GM18858 (cell line): ENCODE measurements around the gene VOPP1.

Experiments
- ATAC-seq: cut with Tn5 transposase; IDR thresholded peaks from one replicate; pipeline ENCODE4 v1.9.1; 2021; ENCODE audit not compliant: unreplicated experiment

The VOPP1 gene

DNA sequence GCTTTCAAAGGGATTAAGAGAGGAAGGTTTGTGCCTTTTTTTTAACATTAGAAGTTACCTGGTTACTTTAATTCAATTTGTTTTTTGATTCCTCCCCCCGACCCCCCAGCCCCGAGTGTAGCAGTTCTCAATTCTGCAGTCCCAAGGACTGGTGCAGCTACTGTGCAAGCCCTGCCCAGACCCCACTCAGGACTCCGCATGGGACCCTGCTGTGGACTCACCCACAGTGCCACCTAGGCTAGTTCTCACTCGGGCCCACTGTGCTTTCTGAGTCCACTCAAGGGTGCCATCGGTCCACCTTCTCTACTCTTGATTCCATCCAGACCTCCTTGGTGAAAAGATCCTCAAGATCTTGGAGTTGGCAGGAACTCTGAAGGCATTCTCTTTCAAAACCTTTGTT lies 77.4 kb downstream of the VOPP1 start:
- ATAC-seq: no peak

- ATAC-seq: no peak
Measured at GRCh38 chr7:55493408-55493807, 78.9 kb downstream of the VOPP1 start.

DNA sequence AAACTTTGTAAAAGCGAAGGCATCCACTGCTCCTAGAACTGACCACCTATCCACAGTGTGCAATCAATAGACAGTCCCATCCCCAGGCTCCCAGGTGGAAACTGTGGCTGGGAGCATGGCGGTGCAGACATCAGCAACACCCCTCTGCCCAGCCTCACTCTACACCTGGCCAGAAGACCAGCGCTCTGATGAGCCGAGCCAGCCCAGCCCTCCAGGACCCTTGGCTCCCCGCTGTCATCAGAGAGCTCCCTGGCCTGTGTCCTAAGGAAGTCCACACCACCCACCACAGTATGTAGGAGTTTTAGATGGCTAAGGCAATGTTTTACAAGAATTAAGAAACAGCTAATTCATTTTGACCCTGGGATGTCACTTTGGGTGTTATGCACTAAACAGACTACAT lies 81.0 kb downstream of the VOPP1 start:
- no peak for ATAC-seq

DNA sequence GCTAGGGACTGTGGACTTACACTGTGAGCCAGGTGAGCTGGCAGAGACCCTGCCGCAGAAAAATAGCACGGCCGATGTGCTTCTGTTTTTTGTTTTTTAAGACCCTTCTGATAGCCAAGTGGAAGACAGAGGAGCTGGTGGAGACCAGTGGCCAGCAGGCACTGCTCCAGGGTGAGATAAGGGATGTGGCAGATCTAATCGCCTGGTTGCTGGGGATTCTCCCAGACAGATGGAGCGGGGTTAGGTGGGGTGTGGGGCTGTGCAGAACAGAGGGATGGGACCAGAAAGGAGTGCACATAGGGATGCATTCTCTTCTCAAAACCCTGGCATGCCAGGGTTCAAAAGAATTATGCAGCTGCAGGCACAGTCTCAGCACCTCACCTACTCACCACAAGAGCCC lies 82.2 kb downstream of the VOPP1 start:
- ATAC-seq: no peak

DNA sequence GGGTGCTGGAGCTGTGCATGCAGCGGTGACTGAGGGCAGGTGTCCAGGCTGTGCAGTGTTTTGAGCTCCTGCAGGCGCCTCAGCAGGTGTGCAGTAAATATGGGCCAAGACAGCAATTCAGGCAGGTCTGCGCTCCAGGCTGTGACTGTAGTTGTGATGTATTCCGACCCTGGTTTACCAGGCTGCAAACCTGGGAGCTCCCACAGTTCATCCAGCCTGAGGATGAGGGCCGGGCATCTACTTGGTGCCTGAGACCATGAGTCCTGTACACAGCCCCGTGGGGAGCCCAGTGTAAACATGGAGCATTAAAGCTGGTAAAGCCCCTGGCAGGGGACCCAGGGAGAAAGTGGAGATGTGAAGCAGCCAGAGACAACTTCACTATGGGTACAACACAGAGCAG lies 82.8 kb downstream of the VOPP1 start:
- no peak for ATAC-seq

DNA sequence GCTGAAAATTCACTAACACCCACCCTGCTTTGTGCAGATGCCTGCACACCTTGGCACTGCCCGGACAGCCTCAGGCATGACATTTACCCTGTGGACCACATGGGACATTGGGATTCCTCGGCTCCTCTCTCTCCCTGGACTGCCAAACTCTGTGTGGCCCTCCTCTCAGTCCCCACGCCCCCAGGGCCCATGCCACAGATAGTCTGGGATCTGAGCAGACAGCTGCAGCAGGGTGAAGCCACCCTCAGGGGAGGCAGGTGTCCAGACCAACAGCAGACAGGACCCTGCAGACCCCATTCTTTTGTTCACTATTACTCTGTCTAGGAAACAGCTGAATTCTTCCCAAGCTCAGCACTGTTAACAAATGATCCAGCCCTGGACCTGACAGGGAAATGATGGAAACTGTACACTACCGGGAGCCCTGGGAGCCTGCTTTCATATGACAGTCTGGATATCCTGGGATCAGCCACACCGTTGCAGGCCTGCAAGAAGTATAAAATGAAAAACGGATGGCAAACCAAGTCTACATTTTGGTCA lies 83.4 kb downstream of the VOPP1 start:
- no peak for ATAC-seq

DNA sequence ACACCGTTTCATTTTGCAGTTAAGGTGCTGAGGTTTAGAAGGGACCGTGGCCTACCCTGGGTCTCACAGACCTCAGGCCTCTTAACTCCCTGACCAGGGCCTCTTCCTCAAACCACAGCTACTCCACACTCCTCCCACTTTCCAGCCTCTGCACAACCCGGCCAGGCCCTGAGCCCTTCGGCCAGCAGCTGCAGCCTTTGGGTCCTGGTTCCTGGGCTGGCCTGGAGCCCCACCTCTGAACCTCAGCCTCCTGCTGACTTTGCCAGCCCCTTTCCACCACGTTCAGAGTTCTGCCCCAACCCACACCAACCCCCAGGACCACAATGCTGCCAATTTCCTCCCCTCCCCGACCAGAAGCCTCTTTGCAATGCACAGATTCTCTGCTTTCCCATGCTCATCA lies 84.1 kb downstream of the VOPP1 start:
- no peak for ATAC-seq

- ATAC-seq: no peak
Measured at GRCh38 chr7:55486991-55487390, 85.3 kb downstream of the VOPP1 start.

DNA sequence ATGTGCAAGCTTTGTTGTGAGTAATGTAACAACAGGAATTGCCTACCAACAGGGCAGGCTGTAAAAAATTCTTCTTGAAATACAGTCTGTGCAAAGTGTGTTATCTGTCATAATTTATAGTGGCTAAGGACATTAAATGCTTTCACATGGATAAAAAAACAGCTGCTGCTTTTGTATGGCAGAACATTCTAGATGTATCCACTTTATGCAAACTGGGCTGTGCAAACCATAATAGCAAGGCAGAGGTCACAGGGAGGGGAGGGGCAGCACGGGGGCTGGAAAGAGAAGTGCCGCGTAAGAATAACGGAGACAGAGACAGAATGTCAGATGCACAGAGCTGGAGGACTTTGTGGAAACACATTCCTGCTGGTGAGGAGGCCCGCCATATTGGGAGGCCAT lies 86.1 kb downstream of the VOPP1 start:
- ATAC-seq: no peak

DNA sequence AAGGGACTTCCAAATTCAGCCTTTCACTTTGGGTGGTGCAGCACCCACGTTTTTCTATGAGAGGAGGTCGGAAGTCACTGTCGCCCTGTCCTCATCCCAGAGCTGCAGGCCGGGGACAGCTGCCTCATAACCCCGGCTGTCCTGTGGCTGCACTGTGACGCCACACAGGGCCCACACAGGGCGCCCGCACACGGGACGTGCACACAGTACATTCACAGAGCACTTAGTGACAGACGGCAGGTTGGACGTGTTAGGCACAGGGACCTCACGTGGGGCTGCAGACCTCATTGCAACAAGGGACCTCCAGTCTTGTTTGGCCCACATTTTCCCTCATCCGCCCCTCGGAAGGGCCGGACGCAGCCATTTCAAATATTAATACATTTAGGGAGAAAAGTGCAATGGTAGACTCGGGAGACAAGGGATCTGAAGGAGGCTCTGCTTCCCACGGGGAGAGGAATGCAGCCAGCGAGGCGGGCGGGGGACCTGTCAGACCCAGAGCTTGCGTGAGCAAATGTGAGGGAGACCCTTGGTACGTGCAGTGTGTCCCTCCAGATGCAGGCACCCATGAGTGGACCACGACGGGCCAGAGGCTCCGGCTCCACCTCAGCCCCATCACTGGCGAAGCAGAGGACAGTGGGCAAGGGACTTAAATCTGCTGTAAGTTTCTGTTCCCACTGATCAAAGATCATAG lies 86.7 kb downstream of the VOPP1 start:
- no peak for ATAC-seq

DNA sequence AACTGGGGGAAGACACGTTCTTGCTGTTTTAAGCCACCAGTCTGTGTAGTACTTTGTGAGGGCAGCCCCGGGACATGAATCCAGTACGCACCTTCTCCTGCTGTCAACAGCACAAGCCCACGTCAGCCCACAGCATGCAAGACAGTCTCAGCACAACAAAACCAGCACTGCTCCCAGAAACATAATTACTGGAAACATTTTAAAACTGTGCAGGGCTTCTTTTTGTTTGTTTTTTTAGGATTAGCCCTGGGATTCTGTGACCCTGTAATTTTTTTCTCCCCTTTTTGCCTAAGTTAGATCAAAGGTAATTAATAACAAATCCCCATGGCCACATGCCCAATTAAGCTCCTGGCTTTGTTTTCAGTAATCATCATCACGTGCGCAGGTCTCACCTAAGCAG lies 87.5 kb downstream of the VOPP1 start:
- no peak for ATAC-seq

- no peak for ATAC-seq
Measured at GRCh38 chr7:55484241-55484640, 88.1 kb downstream of the VOPP1 start.

GRCh38 chr7:55483046-55483445 lies 89.3 kb downstream of the VOPP1 start:
- no peak for ATAC-seq

GRCh38 chr7:55481155-55481554 lies 91.1 kb downstream of the VOPP1 start:
- no peak for ATAC-seq

GRCh38 chr7:55478700-55479099 lies 93.6 kb downstream of the VOPP1 start:
- no peak for ATAC-seq

DNA sequence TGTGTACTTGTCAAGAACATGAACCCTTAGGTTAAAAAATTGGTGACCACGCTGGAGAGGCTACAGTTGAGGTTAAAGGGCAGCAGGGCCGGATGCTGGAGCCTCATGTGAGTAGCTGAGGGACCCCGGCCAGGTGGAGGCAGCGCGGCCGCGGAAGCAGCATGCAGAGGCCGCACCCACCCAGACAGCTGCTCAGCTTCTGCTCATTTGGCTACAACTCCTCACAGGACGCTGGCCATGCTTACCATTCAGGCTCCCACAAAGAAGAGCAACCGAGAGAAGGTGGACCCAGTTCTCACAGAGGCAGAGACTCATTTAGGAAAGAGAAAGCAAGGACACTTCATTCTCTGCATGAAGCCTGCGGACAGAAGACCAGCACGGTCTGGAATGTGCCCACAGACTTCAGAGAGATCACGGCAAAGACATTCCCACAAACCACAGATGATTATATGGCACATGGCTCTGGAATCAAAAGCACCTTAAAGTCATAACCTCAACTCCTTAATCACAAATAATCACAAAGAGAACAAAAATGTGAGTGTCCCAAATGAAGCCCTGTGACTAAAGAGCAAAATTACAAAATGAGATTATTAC lies 94.4 kb downstream of the VOPP1 start:
- no peak for ATAC-seq

DNA sequence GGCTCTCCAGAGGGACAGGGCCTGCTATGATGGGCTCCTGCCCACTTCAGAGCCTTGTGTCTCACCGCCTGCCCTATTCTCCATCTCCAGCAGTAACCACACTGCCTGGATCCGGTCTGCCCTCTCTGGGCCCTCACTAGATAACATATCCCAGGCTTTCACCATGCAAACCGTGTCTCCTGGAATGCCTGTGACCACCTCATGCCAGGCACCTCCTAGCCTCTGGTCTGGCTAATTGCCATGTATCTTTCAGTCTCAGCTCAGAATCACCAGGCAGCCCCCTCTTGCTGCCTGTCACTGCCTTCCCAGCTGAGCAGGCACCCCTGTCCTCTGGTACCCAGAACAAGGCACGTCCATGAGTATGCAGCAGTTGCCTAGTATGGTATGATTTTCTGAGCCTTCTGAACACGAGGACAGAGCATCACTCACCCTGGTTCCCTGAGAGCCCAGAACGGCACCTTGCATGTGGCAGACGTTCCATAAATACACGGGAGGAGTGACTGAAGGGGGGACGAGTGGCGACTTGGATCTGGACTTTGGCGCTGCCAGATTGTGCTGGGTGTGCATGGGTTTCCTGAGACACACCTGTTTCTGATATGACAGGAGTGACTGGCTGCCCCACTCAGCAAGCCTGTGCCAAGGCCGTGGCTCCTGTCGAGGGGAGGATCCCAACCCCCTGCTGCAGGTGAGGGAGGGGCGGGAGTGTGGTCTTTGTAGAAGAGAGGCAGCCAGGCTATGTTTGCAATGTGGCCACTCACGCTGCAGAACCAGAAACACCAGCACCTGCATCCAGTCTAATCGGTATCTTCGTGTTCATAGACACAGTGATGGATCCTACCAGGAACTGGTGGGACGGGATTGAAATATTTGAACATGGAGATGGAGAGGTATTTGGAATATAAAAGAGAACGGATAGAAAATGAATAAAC lies 95.2 kb downstream of the VOPP1 start:
- ATAC-seq: no peak

DNA sequence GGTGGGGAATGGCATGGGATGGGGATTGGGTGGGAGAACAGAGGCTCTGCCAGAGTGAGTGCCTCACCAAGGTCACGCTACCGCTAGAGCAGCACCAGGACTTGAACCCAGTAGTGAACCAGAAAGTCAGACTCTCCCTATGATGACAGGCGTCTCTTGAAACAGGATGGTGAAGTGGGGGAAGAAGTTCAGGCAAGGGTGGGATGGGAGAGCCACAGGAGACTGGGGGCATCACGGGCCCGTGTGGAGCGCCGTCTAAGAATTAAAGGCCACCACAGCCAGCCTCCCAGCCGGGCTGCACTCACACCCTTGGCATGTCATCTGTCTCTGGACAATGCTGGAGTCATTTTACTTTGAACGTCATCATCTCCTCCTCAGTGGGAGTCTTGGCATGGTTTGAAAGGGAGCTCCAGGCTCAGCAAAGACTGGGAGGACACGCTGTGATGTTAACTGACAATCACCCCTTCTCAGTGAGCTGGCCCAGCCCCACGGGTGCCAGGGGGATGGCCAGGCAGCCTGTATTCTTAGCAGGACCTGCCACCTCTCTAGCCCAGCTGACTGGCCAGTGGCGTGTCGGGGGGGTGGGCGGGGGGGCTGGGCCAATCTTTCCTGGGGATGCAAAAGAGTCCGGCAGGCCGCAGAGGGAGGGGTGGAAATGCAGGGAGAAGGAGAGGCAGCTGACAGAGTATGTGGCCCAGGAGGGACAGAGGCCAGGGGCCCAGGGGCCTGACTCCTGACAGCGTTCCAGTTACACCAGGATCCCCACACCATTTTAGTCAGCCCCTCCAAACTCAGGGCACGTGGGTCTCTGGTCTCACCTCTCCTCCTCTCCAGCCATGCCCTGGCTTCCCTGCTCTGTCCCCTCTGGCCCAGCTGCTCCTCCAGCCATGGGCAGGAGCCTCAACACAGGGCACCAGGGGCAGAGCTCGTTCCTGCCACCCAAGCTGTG lies 96.2 kb downstream of the VOPP1 start:
- ATAC-seq: no peak

DNA sequence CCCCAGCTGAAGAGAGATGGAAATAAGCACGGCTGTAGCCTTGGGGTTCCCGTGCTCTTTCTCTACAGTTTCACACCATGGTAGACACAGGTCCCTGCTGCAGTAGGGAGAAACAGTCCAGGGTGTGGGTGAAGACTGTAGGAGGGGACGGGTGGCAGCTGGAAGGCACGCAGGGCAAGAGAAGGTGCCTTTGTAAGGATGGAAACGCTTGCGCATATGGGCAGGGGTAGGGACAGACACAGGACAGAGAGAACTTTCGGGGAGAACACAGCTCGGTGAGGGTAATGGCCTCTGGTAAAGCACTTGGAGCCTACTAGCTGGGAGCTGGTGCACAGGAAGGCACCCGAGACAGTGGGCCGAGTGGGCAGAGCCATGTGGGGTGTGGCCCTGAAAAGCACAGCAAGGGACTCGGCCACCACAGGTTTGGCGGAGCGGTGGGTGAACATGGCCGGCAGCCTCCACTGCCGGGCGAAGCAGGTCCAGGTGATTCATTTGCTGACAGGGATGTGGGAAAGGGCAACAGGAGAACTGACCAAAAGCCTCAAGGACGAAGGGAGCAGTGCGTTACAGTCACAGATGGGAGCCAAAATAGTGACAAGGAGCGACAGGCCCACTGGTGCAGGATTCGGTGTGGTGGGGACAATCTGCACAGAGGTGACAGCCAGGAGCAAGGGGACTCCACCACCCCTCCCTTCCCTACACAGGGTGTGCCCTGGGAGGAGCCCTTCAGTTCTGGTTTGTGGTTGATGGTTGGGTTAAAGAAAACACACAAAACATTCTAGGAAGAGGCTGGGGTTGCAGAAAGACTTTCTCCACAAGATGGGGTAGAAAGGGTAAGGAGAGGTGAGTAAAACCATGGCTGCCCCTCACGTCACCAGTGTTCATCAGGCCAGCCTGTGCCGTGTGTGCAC lies 97.1 kb downstream of the VOPP1 start:
- no peak for ATAC-seq

DNA sequence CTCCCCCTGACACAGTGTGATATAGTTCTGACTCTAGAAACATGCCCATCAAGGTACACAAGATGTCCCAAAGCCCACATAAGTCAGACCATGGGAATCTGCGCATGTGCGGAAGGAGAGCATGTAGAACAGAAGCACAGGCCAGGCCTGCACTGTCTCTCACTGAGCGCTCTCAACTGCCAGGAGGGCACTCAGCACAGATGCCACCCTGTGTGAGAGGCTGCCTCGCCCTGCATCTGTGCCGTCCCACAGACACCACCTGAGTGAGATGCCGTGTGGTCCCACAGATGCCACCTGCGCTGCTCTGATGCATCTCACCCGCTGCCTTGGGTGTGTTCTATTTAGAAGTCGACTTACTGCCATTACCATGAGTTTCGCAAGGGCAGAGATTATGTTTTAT lies 98.4 kb downstream of the VOPP1 start:
- no peak for ATAC-seq
